Thoracic aorta (tissue), 2 donors: Measurements from ENCODE around the gene STIM1. TPM values are rescaled to one million over a fixed set of nuclear protein-coding genes. Genes with fewer than 3 reads are reported as not detected.

Experiments
- ATAC-seq: fragments of 150-250 bp; one replicate; pipeline ENCODE4 v1.8.0; 2017; ENCODE audit warnings: low read depth; ENCODE audit not compliant: insufficient number of reproducible peaks, low FRiP score
- DNase-seq: peaks from one replicate; pipeline ENCODE4 v3.0.0-alpha.2; 2020; ENCODE audit warnings: low spot score
- H3K27ac ChIP-seq, 2 donors: fragments of 200-600 bp; sonication (generic); 1 replicate in 1 of 2; 2 replicates in 1 of 2; pipeline ENCODE4 v1.5.1; 2016; ENCODE audit warnings: mild to moderate bottlenecking in 2 of 2, moderate library complexity in 2 of 2
- H3K27me3 ChIP-seq: fragments of 200-600 bp; sonication (generic); replicated peaks from 2 replicates; pipeline ENCODE4 v1.6.0; 2016; ENCODE audit warnings: mild to moderate bottlenecking; ENCODE audit not compliant: insufficient read depth
- H3K36me3 ChIP-seq: fragments of 200-600 bp; sonication (generic); one replicate; pipeline ENCODE4 v1.5.1; 2016
- H3K4me1 ChIP-seq, 2 donors: fragments of 200-600 bp; sonication (generic); 1 replicate in 1 of 2; 2 replicates in 1 of 2; pipeline versions ENCODE4 v1.5.1 to v1.6.0; 2016; ENCODE audit warnings: low read depth in 2 of 2, mild to moderate bottlenecking in 1 of 2; ENCODE audit not compliant: control insufficient read depth in 1 of 2
- H3K4me3 ChIP-seq: fragments of 200-600 bp; sonication (generic); 2 replicates; pipeline ENCODE4 v1.5.1; 2016; ENCODE audit warnings: mild to moderate bottlenecking
- H3K9me3 ChIP-seq: fragments of 200-600 bp; sonication (generic); 2 replicates; pipeline ENCODE4 v1.5.1; 2016
- CTCF ChIP-seq: fragments of 200-600 bp; sonication (generic); IDR thresholded peaks from one replicate; pipeline ENCODE4 v1.5.1; 2019; ENCODE audit warnings: antibody characterized with exemption
- total RNA-seq, 2 donors: library from RNA; depleted of rRNA; stranded (reverse); fragments of >200 nt; gene quantifications; one replicate each; pipeline versions ENCODE4 v1.1.0 to v1.2.3, GENCODE V29; 2016

STIM1 gene
- total RNA-seq, 2 donors from 2014 or later = 53.8 to 63.0 TPM

GRCh38 chr11:4095509-4096230, 240.2 kb downstream of the STIM1 start:
- Histone ChIP-seq H3K9me3 (no peaks in the 10 kb centered on the region), H3K27ac (peak overlapping the region; percentile 91 to 95), H3K36me3 (peaks cover 3% of the 10 kb centered on the region), H3K4me1 (peaks cover 3 to 15% of the 10 kb centered on the region in 2 donors), H3K4me3 (peak overlapping the region; percentile 86), H3K27me3 (no peaks in the 10 kb centered on the region)
- ATAC-seq = no peak
- DNase-seq = no peak
- no peak for TF ChIP-seq CTCF

- no peak for DNase-seq
- no peak overlapping the region for H3K27ac ChIP-seq
- H3K4me3 ChIP-seq = no peak overlapping the region
- no peak for TF ChIP-seq CTCF
- H3K36me3 ChIP-seq = peaks cover 8% of the 10 kb centered on the region
- no peaks in the 10 kb centered on the region for H3K9me3 ChIP-seq
- no peaks in the 10 kb centered on the region for H3K27me3 ChIP-seq
- no peak for ATAC-seq
- peaks cover 3 to 15% of the 10 kb centered on the region in 2 donors for H3K4me1 ChIP-seq
Measured at GRCh38 chr11:4098026-4098621, 242.7 kb downstream of the STIM1 start.

GRCh38 chr11:4102711-4103110, 247.2 kb downstream of the STIM1 start:
- Histone ChIP-seq H3K4me1 (no peaks in the 10 kb centered on the region), H3K4me3 (no peak overlapping the region), H3K36me3 (peaks cover 20% of the 10 kb centered on the region), H3K9me3 (no peaks in the 10 kb centered on the region), H3K27ac (no peak overlapping the region), H3K27me3 (no peaks in the 10 kb centered on the region)
- ATAC-seq (no peak), DNase-seq (no peak)
- no peak for TF ChIP-seq CTCF

- no peak overlapping the region for H3K27ac ChIP-seq
- no peaks in the 10 kb centered on the region for H3K27me3 ChIP-seq
- TF ChIP-seq CTCF = no peak
Measured at GRCh38 chr11:4103269-4103668, 247.8 kb downstream of the STIM1 start.

GRCh38 chr11:4105916-4106315, 250.5 kb downstream of the STIM1 start:
- DNase-seq (no peak), ATAC-seq (no peak)
- no peaks in the 10 kb centered on the region for H3K9me3 ChIP-seq
- no peaks in the 10 kb centered on the region for H3K27me3 ChIP-seq
- peaks cover 45% of the 10 kb centered on the region for H3K36me3 ChIP-seq
- no peak overlapping the region for H3K27ac ChIP-seq
- H3K4me1 ChIP-seq = no peaks in the 10 kb centered on the region
- no peak overlapping the region for H3K4me3 ChIP-seq
- TF ChIP-seq CTCF = no peak

More at GRCh38 chr11:4103269-4103668, 247.8 kb downstream of the STIM1 start:
- Histone ChIP-seq H3K9me3 (no peaks in the 10 kb centered on the region), H3K36me3 (peaks cover 26% of the 10 kb centered on the region), H3K4me1 (no peaks in the 10 kb centered on the region), H3K4me3 (no peak overlapping the region)
- ATAC-seq = no peak
- no peak for DNase-seq
